Thymus (tissue), 11 donors: Measurements from ENCODE around the gene CIAO2B. TPM values are rescaled to one million over a fixed set of nuclear protein-coding genes. Genes with fewer than 3 reads are reported as not detected.
A peak's percentile ranks its signal among the peaks of the same experiment; 100 is the strongest.
"Not testable (repeated sequence)": the region's sequence is repeated elsewhere in the genome, so short reads cannot be mapped to it uniquely, and the experiment has no call there.

Experiments
- DNase-seq, 9 donors: peaks; one replicate each; pipeline ENCODE4 v3.0.0-alpha.2; 2013; ENCODE audit warnings: low spot score in 9 of 9, low read depth in 6 of 9, missing footprints in 1 of 9
- H3K27ac ChIP-seq, 2 donors: one replicate each; pipeline ENCODE4 v1.5.1; 2013; ENCODE audit warnings: control low read depth in 1 of 2, low read depth in 1 of 2, low read length in 1 of 2, mild to moderate bottlenecking in 1 of 2, moderate library complexity in 1 of 2
- H3K27me3 ChIP-seq, 2 donors: one replicate each; pipeline ENCODE4 v1.5.1; 2013; ENCODE audit warnings: low read length in 1 of 2; ENCODE audit not compliant: control insufficient read depth in 2 of 2, insufficient read depth in 1 of 2
- H3K36me3 ChIP-seq, 2 donors: one replicate each; pipeline ENCODE4 v1.5.1; 2013; ENCODE audit warnings: low read length in 1 of 2, mild to moderate bottlenecking in 1 of 2, moderate library complexity in 1 of 2; ENCODE audit not compliant: control insufficient read depth in 2 of 2, insufficient read depth in 2 of 2
- H3K4me1 ChIP-seq, 2 donors: one replicate each; pipeline ENCODE4 v1.5.1; 2013; ENCODE audit warnings: low read length in 2 of 2; ENCODE audit not compliant: control insufficient read depth in 2 of 2, insufficient read depth in 2 of 2
- H3K4me3 ChIP-seq, 2 donors: one replicate each; pipeline ENCODE4 v1.5.1; 2013; ENCODE audit warnings: low read length in 2 of 2, control low read depth in 1 of 2, mild to moderate bottlenecking in 1 of 2
- H3K9me3 ChIP-seq, 2 donors: one replicate each; pipeline ENCODE4 v1.5.1; 2013; ENCODE audit warnings: low read length in 1 of 2, mild to moderate bottlenecking in 1 of 2; ENCODE audit not compliant: control insufficient read depth in 2 of 2, insufficient read depth in 1 of 2
- WGBS: extraction: QIAGEN DNeasy Blood & Tissue Kit; methylation state at CpG from one replicate; pipeline ENCODE4 v1.1.7; 2013; 5-methylcytosine and 5-hydroxymethylcytosine counted together
- polyA plus RNA-seq: library from polyadenylated mRNA; stranded (reverse); fragments of 200-250 nt; gene quantifications from one replicate; pipeline ENCODE4 v1.2.3, GENCODE V29; 2013
- total RNA-seq: library from RNA; stranded (reverse); fragments of 120-200 nt; gene quantifications from one replicate; pipeline ENCODE4 v1.2.4, GENCODE V29; 2013
- donor health status: healthy.

The CIAO2B gene
- total and polyA plus RNA-seq, 2 donors = 118 to 141 TPM

GRCh38 chr16:66899945-66900710 is 34.1 kb downstream of the CIAO2B start:
- no peak overlapping the region for H3K4me3 ChIP-seq
- 66% methylated on average over 9 of the region's 9 CpGs for WGBS
- H3K27ac ChIP-seq = no peak overlapping the region
- peaks cover 0 to 14% of the 10 kb centered on the region in 2 donors for H3K27me3 ChIP-seq
- H3K36me3 ChIP-seq = no peaks in the 10 kb centered on the region
- H3K9me3 ChIP-seq = no peaks in the 10 kb centered on the region
- no peak for DNase-seq
- H3K4me1 ChIP-seq = no peaks in the 10 kb centered on the region

GRCh38 chr16:66899310-66899944 is 34.8 kb downstream of the CIAO2B start:
- Histone ChIP-seq H3K9me3 (no peaks in the 10 kb centered on the region), H3K27me3 (peaks cover 0 to 14% of the 10 kb centered on the region in 2 donors), H3K4me1 (no peaks in the 10 kb centered on the region), H3K36me3 (no peaks in the 10 kb centered on the region), H3K27ac (no peak overlapping the region), H3K4me3 (no peak overlapping the region)
- DNase-seq = no peak
- 96% methylated on average over 6 of the region's 6 CpGs for WGBS

GRCh38 chr16:66898933-66899309 is 35.3 kb downstream of the CIAO2B start:
- Histone ChIP-seq H3K36me3 (no peaks in the 10 kb centered on the region), H3K27ac (no peak overlapping the region), H3K9me3 (no peaks in the 10 kb centered on the region), H3K4me3 (no peak overlapping the region), H3K4me1 (no peaks in the 10 kb centered on the region), H3K27me3 (peaks cover 0 to 14% of the 10 kb centered on the region in 2 donors)
- DNase-seq = no peak
- 95% methylated on average over 2 of the region's 2 CpGs for WGBS

- H3K36me3 ChIP-seq = no peaks in the 10 kb centered on the region
- H3K4me3 ChIP-seq = no peak overlapping the region
- no peaks in the 10 kb centered on the region for H3K4me1 ChIP-seq
- H3K9me3 ChIP-seq = no peaks in the 10 kb centered on the region
- H3K27me3 ChIP-seq = peaks cover 0 to 14% of the 10 kb centered on the region in 2 donors
- no peak for DNase-seq
- 95% methylated on average over 3 of the region's 3 CpGs for WGBS
- H3K27ac ChIP-seq = no peak overlapping the region
Observed at GRCh38 chr16:66898207-66898606, 36.0 kb downstream of the CIAO2B start.

- H3K36me3 ChIP-seq = not testable (repeated sequence)
- 95% methylated on average over 5 of the region's 5 CpGs for WGBS
Observed at GRCh38 chr16:66896682-66897081, 37.5 kb downstream of the CIAO2B start.

GRCh38 chr16:66895999-66896398 is 38.2 kb downstream of the CIAO2B start:
- Histone ChIP-seq H3K4me3 (no peak overlapping the region), H3K36me3 (no peaks in the 10 kb centered on the region), H3K27me3 (peaks cover 0 to 11% of the 10 kb centered on the region in 2 donors), H3K27ac (no peak overlapping the region), H3K4me1 (no peaks in the 10 kb centered on the region), H3K9me3 (no peaks in the 10 kb centered on the region)
- DNase-seq = no peak
- 96% methylated on average over 3 of the region's 3 CpGs for WGBS

More at GRCh38 chr16:66896682-66897081, 37.5 kb downstream of the CIAO2B start:
- H3K27me3 ChIP-seq = peaks cover 0 to 14% of the 10 kb centered on the region in 2 donors
- DNase-seq, H3K4me3 ChIP-seq, H3K9me3 ChIP-seq, H3K4me1 ChIP-seq, H3K27ac ChIP-seq: not testable (repeated sequence)

GRCh38 chr16:66895689-66895979 is 38.6 kb downstream of the CIAO2B start:
- H3K27me3 ChIP-seq = peaks cover 0 to 8% of the 10 kb centered on the region in 2 donors
- no peaks in the 10 kb centered on the region for H3K4me1 ChIP-seq
- H3K36me3 ChIP-seq = no peaks in the 10 kb centered on the region
- WGBS = 98% methylated on average over 5 of the region's 5 CpGs
- no peak for DNase-seq
- H3K9me3 ChIP-seq = no peaks in the 10 kb centered on the region
- H3K27ac ChIP-seq = no peak overlapping the region
- no peak overlapping the region for H3K4me3 ChIP-seq

- H3K36me3 ChIP-seq = no peaks in the 10 kb centered on the region
- no peaks in the 10 kb centered on the region for H3K4me1 ChIP-seq
- WGBS = 64% methylated on average over 11 of the region's 11 CpGs
- H3K9me3 ChIP-seq = no peaks in the 10 kb centered on the region
- H3K27me3 ChIP-seq = peaks cover 0 to 4% of the 10 kb centered on the region in 2 donors
- H3K27ac ChIP-seq = no peak overlapping the region
- no peak overlapping the region for H3K4me3 ChIP-seq
- DNase-seq = peak in 5 of 9 donors; percentile 37 to 72 (median 55)
Observed at GRCh38 chr16:66894948-66895688, 39.1 kb downstream of the CIAO2B start.

- Histone ChIP-seq H3K4me3 (no peak overlapping the region), H3K36me3 (no peaks in the 10 kb centered on the region), H3K27ac (no peak overlapping the region), H3K4me1 (no peaks in the 10 kb centered on the region), H3K27me3 (no peaks in the 10 kb centered on the region), H3K9me3 (no peaks in the 10 kb centered on the region)
- no peak for DNase-seq
- WGBS = 74% methylated on average over 2 of the region's 2 CpGs
Observed at GRCh38 chr16:66894055-66894454, 40.1 kb downstream of the CIAO2B start.
